Suprapubic skin (tissue), 4 donors: ENCODE results near the gene TARS3.

ENCODE experiments used
- CTCF ChIP-seq, 2 donors: fragments of 200-600 bp in 1 of 2; fragments of 450-650 bp in 1 of 2; sonication (generic) in 1 of 2; IDR thresholded peaks; one replicate each; pipeline ENCODE4 v1.5.1; 2016 to 2019; ENCODE audit warnings: antibody characterized with exemption in 2 of 2, mild to moderate bottlenecking in 1 of 2, moderate library complexity in 1 of 2
- EP300 ChIP-seq: sonication (generic); formaldehyde crosslinking; IDR thresholded peaks from one replicate; pipeline ENCODE4 v1.6.1; 2017; ENCODE audit warnings: antibody characterized with exemption
- POLR2A ChIP-seq, 2 donors: fragments of 450-650 bp; IDR thresholded peaks; one replicate each; pipeline ENCODE4 v1.6.1; 2017; ENCODE audit warnings: antibody characterized with exemption in 2 of 2, mild to moderate bottlenecking in 2 of 2, moderate library complexity in 2 of 2
- POLR2AphosphoS5 ChIP-seq, 3 donors: sonication (generic); formaldehyde crosslinking; IDR thresholded peaks; one replicate each; pipeline ENCODE4 v1.6.1; 2017; ENCODE audit warnings: antibody characterized with exemption in 3 of 3

GRCh38 chr15:101725073-101725472, 800 bp upstream of the TARS3 start:
- no peak for TF ChIP-seq CTCF (IDR thresholded peaks at IDR 0.05)
- no peak for TF ChIP-seq EP300
- TF ChIP-seq POLR2AphosphoS5 (IDR thresholded peaks at IDR 0.05): no peak
- TF ChIP-seq POLR2A (IDR thresholded peaks at IDR 0.05): no peak
